HG02571 (cell line): Measurements from ENCODE around the gene TMEM92.

Experiments used
- ATAC-seq: cut with Tn5 transposase; IDR thresholded peaks from one replicate; pipeline ENCODE4 v1.9.1; 2021; ENCODE audit warnings: mild to moderate bottlenecking, moderate library complexity; ENCODE audit not compliant: unreplicated experiment

TMEM92 gene

GRCh38 chr17:50322271-50322670, 48.0 kb downstream of the TMEM92 start:
- ATAC-seq: no peak

- ATAC-seq: no peak
These were observed 48.8 kb downstream of the TMEM92 start for GRCh38 chr17:50323060-50323459.

GRCh38 chr17:50325906-50326305, 51.6 kb downstream of the TMEM92 start:
- no peak for ATAC-seq

GRCh38 chr17:50326831-50327364, 52.6 kb downstream of the TMEM92 start:
- no peak for ATAC-seq

GRCh38 chr17:50328363-50329325, 54.4 kb downstream of the TMEM92 start:
- ATAC-seq: no peak

GRCh38 chr17:50329716-50330115, 55.5 kb downstream of the TMEM92 start:
- no peak for ATAC-seq

GRCh38 chr17:50330151-50330775, 56.0 kb downstream of the TMEM92 start:
- ATAC-seq: no peak
